ENCODE data around the gene MARCHF2.

DNA sequence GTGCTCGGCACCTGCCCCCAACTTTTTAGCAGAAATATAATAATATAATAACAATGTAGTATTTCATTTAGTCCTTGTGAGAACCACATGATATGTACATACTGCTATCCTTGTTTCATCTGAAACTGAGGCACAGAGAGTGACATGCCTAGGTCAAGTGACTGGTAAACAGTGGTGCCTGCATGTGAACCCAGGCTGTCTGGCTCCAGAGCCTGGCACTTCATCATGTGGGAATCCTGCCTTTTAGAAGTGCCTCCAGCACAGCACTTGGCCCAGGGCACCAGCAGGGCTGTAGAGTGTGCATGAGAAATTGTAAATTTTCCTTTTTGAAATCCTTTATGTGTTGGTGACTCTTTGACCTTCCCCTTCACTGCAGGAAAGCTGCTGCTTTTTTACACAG lies 61.9 kb downstream of the MARCHF2 start:
- TF ChIP-seq, protein P1, sequence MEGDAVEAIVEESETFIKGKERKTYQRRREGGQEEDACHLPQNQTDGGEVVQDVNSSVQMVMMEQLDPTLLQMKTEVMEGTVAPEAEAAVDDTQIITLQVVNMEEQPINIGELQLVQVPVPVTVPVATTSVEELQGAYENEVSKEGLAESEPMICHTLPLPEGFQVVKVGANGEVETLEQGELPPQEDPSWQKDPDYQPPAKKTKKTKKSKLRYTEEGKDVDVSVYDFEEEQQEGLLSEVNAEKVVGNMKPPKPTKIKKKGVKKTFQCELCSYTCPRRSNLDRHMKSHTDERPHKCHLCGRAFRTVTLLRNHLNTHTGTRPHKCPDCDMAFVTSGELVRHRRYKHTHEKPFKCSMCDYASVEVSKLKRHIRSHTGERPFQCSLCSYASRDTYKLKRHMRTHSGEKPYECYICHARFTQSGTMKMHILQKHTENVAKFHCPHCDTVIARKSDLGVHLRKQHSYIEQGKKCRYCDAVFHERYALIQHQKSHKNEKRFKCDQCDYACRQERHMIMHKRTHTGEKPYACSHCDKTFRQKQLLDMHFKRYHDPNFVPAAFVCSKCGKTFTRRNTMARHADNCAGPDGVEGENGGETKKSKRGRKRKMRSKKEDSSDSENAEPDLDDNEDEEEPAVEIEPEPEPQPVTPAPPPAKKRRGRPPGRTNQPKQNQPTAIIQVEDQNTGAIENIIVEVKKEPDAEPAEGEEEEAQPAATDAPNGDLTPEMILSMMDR (IDR thresholded peaks at IDR 0.05) = no peak
- no peak for TF ChIP-seq POLR2A (IDR thresholded peaks at IDR 0.05)
